Stimulated activated CD4-positive, alpha-beta T cell treated with anti-CD3 and anti-CD28 coated beads, Interleukin-4, amount 100 ng/mL, for 24 hours (primary cell): ENCODE results near the gene MPLKIP.
"Not testable (repeated sequence)": the region's sequence is repeated elsewhere in the genome, so short reads cannot be mapped to it uniquely, and the experiment has no call there.

Source experiments
- DNase-seq: peaks from one replicate; pipeline ENCODE4 v3.0.0-alpha.2; 2020

MPLKIP gene

DNA sequence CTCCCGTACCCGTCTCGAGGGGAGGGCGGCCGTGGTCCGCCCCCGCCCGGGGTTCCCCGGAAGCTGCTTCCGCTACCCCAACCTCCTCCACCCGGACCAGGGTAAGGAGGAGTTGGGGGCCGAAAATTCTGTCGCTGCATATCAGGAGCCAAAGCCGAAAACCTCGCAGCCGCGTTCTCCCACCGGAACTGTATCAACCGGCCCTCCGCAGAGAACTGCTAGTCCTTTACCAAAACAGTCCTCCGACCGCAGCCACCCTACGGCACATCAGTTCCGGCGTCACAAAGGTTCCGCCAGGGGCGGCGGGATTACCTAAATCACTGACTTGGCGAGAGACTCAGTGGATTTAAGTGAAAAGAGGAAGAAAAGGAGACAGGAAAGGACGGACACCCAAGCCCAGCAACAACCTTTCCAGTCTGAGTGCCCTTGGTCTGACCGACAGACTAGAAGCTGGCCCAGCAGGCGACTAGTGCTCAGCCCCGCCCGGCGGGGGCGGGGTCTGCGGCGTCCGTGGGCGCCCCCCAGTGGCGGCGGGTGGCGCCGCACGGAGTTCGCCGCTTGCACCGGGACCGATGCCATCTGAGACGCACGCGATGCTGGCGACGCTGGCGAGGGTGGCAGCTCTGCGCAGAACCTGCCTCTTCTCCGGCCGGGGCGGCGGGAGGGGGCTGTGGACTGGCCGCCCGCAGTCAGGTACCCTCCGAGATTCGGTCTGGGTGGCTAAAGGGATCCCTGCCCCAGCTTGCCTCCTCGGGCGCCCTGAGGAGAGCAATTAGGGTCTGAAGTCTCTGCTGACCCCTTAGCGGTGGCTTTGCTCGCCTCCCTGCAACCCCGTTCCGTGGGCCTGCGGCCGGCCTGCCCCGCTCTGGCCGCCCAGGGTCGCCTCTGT, at the start of gene MPLKIP, which contains the start of gene SUGCT:
Gene MPLKIP (minus strand): TSS at position 195 of the 889 bp plus-strand sequence. CDS start 55 bp downstream, at position 140.
Gene SUGCT (plus strand): TSS at position 578 of the 889 bp plus-strand sequence.
- peak; percentile 87 for DNase-seq

DNA sequence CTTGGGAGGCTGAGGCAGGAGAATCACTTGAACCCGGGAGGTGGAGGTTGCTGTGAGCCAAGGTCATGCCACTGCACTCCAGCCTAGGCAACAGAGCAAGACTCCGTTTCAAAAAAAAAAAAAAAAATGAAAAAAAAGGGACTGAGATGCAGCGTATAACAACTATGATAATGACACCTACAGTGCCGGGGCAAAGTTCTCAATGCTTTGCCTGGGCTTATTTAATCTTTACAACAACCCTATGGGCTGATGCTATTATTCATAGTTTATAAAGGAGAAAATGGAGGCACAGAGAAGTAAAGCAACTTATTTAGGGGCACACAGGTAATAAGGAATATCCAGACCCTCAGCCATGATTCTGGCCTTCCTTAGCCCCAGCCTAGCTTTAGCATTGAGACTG, 48.0 kb upstream of the MPLKIP start:
- DNase-seq: no peak

DNA sequence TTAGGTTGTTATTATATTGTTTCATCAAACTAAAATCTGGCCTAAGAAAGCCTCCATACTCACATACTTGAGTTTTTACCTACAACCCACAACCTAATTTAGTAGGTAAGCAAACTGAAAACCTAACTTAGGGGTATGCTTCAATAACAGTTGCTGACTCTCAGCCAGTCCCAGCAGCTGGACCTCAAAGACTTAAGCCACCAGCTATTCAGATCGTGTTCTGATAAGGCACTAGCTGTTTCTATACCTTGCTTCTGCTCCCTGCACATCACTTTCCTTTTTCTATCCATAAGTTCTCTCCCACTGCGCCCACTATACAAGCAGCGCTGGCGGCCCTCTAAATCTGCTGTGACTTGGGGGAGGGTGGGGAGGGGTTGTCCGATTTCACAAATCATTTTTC, 42.6 kb upstream of the MPLKIP start:
- DNase-seq: no peak

DNA sequence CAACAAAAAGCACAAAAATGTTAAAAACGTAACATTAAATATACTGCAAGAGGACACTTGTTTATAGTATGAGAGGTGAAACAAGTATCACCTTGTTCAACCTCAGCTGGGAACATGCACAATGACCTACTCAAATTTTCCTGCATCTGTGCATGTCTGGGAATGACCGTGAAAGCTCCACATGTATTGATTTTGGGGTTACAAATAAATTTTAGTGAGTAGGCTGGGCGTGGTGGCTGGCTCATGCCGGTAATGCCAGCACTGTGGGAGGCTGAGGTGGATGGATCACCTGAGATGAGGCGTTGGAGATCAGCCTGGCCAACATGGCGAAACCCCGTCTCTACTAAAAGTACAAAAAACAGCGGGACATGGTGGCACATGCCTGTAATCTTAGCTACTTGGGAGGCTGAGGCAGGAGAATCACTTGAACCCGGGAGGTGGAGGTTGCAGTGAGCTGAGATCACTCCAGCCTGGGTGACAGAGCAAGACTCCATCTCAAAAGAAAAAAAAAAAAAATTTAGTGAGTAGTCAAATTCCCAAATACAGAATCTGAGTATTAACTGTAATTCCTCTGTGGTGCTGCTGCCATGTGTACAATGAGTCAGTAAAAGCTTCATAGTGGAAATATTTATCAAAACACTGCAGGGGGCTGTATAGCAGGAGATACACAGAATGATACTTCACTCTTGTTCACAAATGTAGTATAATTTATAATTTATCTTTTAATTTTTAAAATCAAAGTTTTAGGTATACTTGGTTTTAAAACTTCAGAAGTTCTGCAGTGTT, 41.5 kb upstream of the MPLKIP start:
- no peak for DNase-seq

DNA sequence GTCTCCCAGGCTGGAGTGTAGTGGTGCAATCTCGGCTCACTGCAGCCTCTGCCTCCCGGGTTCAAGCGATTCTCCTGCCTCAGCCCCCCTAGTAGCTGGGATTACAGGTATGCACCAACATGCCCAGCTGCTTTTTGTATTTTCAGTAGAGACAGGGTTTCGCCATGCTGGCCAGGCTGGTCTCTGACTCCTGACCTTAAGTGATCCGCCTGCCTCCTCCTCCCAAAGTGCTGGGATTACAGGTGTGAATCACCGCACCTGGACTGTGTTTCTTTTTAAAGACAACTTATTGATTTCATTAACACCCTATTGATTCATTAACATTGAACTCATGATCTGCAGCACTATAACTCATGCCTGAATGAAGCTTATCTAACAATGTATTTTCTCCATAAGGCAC, 40.8 kb upstream of the MPLKIP start:
- DNase-seq: not testable (repeated sequence)

- not testable (repeated sequence) for DNase-seq
These were observed 38.7 kb upstream of the MPLKIP start for GRCh38 chr7:40173121-40173520.

- not testable (repeated sequence) for DNase-seq
These were observed 33.8 kb upstream of the MPLKIP start for GRCh38 chr7:40168266-40168665.

- no peak for DNase-seq
These were observed 32.9 kb upstream of the MPLKIP start for GRCh38 chr7:40167291-40167690.

DNA sequence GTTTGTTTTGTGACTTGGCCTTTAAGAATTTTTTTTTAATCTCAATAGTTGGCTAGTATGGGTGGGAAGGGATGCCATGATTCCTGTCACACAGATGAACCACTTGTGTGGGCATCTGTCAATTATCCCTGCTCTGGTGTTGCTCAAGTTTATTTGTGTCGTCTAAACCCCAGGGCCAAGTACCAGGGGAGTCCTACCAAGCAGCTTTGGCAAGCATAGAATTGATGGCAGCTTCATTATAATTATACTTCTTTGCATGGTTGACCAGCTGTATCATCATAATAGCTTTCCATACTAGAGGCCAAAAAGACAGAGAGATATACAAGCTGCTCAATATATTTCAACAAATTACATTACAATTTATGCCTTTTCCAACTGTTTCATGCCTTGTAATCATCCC, 30.8 kb upstream of the MPLKIP start:
- DNase-seq: no peak

DNA sequence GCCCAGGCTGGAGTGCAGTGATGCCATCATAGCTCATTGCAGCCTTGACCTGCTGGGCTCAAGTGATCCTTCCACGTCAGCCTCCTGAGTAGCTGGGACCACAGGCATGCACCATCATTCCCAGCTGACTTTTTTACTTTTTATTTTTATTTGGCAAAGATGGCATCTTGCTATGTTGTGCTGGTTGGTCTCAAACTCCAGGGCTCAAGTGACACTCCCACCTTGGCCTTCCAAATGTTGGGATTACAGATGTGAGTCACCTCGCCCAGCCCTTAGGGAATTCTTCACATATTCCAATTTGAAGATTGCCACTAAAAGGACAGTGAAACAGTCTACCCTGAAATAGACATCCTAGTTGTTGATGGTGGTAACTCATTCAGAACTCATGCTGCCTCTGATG, 28.1 kb upstream of the MPLKIP start:
- DNase-seq: no peak

DNA sequence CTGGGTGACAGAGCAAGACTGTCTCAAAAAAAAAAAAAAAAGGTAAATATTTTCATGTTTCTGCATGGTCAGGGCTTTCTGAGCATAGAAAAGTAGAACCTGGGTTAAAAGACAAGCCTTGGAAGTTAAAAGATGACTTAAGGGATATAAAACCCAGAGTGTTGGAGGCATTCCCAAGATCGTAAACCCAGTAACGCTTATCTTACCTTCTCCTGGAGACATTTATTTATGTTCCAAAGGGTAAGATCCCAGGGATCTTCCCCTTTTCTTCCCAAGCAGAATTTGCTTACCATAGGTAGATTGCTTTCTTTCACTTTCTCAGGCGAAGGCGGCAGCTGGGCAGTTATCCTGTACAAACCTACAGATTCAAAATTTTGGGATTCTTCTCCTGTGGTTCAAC, 22.6 kb upstream of the MPLKIP start:
- no peak for DNase-seq

- no peak for DNase-seq
These were observed 17.1 kb upstream of the MPLKIP start for GRCh38 chr7:40151504-40151903.

GRCh38 chr7:40148671-40149070, 14.2 kb upstream of the MPLKIP start:
- no peak for DNase-seq

DNA sequence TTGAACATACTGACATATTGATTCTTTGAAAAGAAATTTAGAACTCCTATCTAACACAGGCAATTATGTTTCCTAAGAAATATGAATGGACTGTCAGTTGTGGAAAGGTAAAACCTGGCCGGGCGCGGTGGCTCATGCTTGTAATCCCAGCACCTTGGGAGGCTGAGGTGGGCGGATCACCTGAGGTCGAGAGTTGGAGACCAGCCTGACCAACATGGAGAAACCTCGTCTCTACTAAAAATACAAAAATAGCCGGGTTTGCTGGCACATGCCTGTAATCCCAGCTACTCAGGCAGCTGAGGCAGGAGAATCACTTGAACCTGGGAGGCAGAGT, 13.8 kb upstream of the MPLKIP start:
- DNase-seq: not testable (repeated sequence)

- DNase-seq: no peak
These were observed 13.2 kb upstream of the MPLKIP start for GRCh38 chr7:40147371-40148246.

DNA sequence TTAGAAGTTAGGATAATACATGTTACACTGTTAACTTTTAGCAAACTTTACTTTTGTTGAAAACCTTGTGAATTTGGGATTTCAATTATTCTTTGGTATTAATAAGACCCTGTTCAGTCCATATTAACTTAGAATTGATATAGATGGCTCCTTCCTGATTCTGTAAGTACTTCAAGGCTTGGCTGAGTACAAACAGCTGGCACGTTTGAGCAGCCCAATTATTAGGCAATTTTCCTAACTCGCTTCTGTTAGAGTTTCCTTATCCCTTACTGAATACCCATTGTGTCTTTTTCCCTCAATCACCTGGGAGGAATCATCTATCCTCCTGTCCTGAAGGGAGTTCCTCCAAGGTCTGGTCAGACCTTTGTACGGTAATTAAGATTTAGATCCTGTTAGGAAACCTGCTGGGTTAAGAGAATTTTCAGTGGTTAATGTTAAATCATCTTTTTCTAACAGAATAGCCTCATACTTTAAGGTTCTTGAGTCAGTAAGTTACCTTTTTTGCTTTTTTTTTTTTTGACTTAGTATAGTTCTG, 11.2 kb upstream of the MPLKIP start:
- not testable (repeated sequence) for DNase-seq

GRCh38 chr7:40141916-40142315, 7.5 kb upstream of the MPLKIP start:
- DNase-seq: not testable (repeated sequence)

DNA sequence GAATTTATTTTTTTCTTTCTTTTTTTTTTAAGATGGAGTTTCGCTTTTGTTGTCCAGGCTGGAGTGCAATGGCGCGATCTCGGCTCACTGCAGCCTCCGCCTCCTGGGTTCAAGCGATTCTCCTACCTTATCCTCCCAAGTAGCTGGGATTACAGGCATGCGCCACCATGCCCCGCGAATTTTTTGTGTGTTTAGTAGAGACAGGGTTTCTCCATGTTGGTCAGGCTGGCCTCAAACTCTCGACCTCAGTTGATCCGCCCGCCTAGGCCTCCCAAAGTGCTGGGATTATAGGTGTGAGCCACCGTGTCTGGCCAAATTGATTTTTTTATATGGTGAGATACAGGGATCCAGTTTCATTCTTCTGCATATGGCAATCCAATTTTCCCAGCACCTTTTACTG, 5.5 kb upstream of the MPLKIP start:
- not testable (repeated sequence) for DNase-seq

GRCh38 chr7:40138973-40139372, 4.6 kb upstream of the MPLKIP start:
- DNase-seq: no peak

GRCh38 chr7:40137563-40137962, 3.1 kb upstream of the MPLKIP start:
- DNase-seq: no peak

GRCh38 chr7:40135317-40135610, 842 bp upstream of the MPLKIP start:
- no peak for DNase-seq

DNA sequence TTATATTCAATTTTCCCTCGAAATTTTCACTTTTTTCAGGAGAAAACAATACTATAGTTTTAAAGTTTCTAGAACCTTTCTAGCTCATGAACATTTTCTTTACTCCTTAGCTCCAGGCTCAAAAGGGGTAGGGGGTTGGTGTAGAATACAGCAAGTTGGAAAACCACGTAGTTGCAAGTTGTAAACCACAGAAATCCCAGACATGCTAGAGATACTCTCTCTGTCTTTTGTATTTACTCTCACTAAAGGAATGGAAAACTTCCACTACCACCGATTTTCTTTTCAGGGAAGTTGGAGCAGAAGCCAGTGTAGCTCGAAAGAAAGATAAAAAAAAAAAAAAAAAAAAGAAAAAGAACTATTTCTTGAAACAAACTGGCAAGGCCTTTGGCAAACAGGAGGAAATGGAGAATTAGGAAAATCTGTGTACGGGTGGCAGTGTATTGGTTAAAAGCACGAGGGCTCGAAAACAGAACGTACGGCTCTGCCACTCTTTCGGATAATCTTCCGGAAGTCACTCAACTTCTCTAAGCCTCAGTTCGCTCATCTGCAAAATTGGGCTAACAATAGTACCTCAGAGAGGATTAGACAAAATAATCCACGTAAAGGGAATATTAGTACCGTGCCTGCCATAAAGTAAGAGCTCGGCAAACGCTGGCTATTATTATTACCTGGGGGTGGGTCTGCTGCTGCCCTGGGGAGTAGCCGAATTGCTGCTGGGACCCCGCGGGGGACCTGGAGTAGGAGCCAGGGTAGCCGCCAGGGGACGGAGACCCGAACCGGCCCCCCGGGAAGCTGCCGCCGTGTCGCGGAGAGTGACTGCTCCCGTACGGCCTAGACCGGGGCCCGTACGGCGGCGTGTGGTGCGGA, 628 bp downstream of the MPLKIP start:
- peak; percentile 15 for DNase-seq
